DMS53 treated with DMSO at 0.1 percent for 48 hours (cell line): ENCODE data around the gene TMEM63B.
"Not testable (repeated sequence)": the region's sequence is repeated elsewhere in the genome, so short reads cannot be mapped to it uniquely, and the experiment has no call there.

Experiments
- DNase-seq: peaks from one replicate; lab custom pipeline; 2025; ENCODE audit not compliant: unreplicated experiment; lab: John Stamatoyannopoulos, UW

Gene TMEM63B

DNA sequence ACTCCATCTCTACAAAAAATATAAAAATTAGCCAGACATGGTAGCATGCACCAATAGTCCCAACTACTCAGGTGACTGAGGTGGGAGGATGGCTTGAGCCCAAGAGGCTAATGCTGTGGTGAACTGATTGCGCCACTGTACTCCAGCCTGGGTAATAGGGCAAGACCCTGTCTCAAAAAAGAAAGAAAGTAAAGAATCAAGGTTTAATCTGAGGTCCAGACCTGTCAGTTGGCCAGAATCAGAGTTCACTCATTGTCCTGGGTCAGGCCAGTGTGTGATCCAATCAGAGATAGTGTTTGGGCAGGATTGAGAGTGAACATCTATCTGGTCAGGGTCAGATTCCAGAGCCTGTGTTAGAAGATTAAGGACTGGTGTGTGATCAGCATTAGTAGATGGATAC, 15.5 kb downstream of the TMEM63B start:
- DNase-seq: no peak

DNA sequence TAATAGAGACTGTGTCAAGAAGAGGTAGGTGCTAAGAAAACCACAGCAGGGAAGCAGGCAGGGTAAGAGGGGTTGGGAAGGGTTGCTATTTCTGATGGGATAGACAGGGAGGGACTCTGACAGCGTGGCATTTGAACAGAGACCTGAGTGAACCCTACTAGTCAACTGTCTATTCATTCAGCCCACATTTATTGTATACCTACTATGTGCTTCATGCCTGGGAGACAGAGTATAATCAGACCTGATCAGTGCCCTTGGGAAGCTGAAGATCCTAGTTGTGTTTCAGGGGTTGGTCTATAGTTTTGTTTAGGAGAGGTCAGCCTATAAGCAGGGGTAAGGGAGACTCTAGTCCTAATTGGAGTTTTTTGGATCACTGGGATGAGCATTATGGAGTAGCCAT, 16.4 kb downstream of the TMEM63B start:
- no peak for DNase-seq

DNA sequence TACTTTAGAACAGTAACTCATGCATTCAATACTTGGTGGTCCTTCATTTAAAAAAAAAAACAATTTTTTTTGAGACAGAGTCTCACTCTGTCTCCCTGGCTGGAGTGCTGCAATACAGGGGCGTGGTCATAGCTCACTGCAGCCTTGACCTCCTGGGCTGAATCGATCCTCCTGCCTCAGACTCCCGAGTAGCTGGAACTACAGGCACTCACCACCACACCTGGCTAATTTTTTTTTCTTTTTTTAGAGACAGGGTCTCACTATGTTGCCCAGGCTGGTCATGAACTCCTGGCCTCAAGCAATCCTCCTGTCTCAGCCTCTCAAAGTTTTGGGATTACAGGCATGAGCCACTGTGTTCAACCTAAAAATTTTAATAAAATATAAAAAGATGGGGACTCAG, 17.2 kb downstream of the TMEM63B start:
- not testable (repeated sequence) for DNase-seq

DNA sequence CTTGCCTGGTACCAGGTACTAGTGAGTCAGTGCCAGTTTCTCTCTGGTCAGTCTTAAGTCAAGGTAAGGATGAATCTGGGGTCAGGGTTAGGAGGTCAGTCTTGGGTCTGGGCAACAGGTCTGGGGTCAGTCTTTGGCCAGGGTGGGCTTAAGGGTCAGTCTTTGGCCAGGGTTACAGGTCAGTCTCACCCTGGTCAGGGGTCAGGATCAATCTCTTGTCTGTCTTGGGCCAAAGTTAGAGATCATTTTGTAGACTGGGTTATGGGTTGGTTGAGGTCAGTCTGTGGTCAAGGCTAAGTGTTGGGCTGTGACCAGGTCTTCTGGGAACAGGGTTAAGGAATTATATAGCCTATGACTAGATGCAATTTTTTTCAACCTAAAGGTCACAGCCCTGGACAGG, 18.5 kb downstream of the TMEM63B start:
- DNase-seq: no peak

DNA sequence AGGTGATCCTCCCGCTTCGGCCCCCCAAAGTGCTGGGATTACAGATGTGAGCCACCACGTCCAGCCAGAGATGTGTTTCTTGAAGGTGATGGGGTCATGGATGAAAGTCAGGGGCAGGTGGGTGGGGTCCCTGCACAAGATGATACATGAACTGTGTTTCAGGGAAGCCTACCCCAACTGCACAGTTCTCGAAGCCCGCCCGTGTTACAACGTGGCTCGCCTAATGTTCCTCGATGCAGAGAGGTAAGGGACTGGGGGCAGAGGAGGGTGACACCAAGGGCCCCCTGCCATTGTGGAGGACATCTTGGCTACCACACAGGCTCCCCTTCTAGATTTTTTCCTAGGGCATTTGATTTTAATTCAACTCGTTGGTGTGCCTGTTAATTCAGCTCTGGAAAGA, 19.3 kb downstream of the TMEM63B start:
- no peak for DNase-seq

DNA sequence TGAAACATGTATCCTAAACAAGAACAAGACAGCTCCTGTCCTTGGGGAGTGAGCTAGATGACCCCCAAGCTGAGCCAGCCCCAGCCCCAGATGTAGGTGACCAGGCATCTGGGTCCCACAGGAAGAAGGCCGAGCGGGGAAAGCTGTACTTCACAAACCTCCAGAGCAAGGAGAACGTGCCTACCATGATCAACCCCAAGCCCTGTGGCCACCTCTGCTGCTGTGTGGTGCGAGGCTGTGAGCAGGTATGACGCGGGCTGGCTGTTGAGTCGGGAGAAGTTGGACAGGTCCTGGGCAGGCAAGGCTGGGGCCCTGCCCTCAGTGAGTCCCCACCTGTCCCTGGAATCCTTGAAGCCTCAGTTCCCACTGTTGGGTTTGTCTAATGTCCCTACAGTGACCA, 19.9 kb downstream of the TMEM63B start:
- no peak for DNase-seq

DNA sequence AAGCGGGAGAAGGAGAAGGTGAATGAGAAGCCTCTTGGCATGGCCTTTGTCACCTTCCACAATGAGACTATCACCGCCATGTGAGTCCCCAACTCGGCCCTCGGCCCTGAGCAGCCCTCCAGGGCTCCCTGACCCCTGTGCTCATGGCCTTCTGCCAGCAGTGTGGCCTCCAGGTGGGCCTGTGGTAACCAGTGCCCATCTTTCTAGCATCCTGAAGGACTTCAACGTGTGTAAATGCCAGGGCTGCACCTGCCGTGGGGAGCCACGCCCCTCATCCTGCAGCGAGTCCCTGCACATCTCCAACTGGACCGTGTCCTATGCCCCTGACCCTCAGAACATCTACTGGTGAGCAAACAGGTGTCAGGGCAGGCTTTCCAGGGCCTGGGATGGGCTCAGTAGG, 21.0 kb downstream of the TMEM63B start:
- no peak for DNase-seq

DNA sequence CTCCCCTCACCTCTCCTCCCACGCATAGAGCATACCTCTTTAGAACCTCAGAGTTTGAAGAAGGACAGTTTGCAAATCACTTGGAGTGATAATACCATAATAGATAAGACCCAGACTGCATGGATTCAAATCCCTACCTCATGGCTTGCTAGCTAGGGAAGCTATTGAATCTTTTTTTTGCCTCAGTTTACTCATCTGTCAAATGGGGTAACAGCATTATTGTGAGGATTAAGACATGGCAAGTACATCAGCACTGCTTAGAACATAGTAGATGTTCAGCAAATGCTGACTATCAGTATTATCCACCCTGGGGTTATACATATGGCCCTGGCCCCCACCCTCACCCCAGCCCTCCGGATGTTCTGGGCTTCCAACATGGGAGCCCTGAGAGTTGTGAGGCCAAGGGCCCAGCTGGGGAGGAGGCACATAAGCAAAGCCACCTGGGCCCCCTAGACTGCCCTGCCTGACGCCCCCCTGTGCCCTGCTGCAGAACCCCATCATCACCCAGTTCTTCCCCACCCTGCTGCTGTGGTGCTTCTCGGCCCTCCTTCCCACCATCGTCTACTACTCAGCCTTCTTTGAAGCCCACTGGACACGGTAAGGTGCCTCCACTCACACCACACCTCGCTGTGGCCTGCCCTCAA, 22.1 kb downstream of the TMEM63B start:
- no peak for DNase-seq

DNA sequence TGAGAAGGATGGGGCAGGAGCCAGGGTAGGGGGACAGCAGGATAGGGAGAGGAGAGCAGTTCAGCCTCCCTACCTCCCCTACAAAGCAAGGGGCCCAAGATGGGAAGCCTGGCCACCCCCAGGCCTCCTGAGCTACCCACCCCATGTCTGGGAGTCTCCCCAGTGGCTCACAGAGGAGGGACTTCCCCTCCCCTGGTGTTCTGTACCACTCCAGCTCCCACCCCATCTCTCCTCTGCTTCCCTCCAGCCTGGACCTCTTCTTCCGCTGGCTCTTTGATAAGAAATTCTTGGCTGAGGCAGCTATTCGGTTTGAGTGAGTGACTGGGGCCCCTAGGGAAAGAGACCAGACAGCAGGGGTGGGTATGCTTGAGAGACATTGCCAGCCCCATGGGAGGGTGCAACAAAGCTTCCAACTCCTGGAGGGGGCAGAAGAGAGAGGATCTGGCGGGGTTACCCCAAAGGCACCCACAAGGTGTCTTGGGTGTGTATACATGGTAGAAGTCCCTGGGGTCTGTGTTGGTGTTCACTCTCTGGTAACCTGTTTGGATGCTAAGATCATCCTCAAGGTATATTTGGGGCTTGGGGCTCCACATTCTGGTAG, 23.1 kb downstream of the TMEM63B start:
- DNase-seq: no peak

DNA sequence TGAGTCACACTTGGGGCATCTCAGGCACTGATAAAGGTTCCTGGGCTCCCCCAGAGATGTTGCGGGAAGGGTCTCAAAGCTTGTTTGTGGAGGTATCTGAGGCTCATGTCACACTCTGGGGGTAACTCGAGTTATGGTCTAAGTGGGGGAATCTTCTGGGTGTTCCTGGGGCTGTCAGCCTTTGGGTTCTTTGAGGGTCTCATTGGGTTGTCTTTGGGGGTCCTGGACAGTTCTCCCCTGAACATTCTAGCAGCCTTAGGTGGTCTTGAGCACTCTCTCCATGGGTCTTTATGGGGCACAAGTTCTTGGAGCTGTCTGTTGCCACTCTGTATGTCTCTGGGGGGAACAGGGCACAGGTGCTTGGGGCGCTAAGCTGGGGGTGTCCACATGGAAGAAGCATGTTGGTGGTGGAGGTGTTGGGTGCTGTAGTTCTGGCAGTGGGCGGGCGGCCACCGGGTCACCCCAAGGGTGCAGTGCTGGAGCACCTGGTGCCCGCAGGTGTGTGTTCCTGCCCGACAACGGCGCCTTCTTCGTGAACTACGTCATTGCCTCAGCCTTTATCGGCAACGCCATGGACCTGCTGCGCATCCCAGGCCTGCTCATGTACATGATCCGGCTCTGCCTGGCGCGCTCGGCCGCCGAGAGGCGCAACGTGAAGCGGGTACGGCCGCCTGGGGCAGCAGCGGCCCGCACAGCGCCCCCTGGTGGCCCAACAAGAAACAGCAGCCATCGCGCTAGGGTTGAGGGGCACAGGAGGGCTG, 24.2 kb downstream of the TMEM63B start:
- peak; percentile 84 for DNase-seq

DNA sequence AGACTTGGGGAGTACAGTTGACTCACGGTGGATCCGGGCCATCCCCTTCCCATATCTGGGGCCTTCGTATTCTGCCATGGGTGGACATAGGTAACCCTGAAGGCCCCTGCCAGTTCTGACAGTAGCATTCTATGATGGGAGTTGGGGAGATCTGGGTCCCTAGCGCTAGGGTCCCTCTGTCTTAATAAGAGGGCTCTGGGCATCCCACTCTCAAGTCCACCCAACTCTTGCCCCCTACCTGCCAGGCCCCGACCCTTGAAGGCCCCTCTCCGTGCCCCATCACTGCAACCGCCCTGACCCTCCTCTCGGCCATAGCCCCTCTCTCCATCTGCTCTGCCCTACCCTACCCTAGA, 24.7 kb downstream of the TMEM63B start:
- no peak for DNase-seq

DNA sequence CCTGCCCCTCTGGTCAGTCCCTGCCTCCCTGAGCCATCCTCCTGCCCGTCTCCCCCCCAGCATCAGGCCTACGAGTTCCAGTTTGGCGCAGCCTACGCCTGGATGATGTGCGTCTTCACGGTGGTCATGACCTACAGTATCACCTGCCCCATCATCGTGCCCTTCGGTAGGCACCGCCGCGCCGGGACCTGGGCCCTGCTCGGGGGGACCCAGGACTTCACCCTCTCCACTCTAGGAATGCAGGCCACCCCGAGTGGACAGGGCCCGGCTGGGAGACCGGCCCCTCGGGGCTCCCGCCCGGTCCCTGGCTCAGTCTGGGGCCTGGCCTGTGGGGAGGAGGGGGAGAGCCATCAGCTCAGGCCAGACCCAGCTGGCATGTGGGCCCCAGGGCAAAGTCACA, 25.2 kb downstream of the TMEM63B start:
- DNase-seq: no peak

DNA sequence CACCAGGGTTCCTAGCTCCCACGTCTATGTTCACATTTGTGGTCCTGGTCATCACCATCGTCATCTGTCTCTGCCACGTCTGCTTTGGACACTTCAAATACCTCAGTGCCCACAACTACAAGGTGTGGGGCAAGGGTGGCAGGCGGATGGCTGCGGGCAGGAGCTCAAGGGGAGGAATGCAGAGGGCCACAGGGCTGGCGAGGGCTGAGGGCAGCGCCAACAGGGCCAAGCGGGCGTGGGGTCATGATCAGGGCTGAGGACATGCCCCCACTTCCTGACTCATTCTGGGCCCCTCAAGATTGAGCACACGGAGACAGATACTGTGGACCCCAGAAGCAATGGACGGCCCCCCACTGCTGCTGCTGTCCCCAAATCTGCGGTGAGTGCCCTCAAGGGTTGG, 26.7 kb downstream of the TMEM63B start:
- DNase-seq: no peak

DNA sequence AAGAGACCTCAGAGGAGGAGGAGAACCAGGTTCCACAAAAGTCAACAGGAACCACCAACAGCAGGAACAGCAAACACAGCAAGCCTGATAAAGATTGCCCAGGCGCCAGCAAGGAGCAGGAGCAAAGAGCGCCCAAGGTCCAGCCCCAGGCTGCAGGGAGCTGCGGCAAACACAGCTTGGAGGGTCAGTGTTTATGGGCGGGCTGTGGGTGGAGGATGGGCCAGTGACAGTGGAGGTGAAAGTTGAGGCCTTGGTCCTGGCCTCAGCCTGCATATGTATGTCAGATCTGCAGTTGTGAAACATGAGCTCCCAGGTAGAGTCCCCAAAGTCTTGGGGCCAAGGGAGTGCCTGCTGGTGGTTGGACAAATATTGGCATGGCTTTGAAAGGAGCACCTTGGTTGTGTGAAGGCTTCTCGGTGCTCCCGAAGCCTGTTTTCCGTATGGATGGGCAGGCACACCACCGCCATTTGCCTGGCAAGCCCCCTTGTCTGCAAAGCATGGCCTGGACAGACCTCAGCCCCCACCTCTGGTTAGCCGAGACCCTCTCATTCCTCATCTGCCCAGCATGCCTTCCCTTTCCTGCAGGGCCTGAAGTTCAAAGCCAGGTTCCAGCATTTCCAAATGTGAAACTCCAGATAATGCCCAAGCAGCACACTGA, 29.3 kb downstream of the TMEM63B start:
- DNase-seq: no peak

DNA sequence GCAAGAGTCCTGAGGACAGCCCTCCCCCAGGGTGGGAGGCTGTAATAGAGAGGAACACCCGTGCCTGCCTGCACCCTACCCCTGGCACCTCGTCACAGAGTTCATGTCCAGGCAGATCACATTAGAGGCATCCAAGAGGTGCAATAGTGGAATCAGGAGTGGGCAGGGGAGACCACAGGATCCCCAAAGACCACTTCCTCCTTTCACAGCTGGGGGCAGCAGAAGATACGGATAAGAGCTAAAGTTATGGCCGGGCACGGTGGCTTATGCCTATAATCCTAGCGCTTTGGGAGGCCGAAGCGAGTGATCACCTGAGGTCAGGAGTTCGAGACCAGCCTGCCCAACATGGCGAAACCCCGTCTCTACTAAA, 29.8 kb downstream of the TMEM63B start:
- no peak for DNase-seq

DNA sequence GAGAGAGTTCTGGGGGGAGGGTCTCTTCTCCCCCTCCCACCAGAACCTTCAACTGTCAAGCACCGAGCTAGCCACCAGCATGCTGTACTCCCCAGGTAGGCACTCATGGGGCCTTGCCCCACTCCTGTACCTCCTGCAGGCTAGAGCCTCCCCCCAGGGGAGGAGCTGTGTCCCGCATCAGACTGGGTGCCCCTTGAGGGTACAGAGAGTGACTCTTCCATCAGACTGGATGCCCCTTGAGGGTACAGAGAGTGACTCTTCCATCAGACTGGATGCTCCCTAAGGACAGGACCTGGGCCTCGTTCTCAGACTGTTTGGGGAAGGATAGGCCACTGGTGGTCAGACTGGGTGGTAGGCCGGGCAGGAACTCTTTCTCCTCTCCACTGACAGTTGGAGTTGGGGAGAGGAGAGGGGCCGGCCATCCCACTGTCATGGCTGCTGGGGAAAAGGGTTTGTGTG, 31.4 kb downstream of the TMEM63B start, which contains the start of gene CAPN11:
TSS of gene CAPN11 (plus strand) at position 51 of the 459 bp plus-strand sequence. CDS start at position 80, 29 bp downstream.
- DNase-seq: no peak

DNA sequence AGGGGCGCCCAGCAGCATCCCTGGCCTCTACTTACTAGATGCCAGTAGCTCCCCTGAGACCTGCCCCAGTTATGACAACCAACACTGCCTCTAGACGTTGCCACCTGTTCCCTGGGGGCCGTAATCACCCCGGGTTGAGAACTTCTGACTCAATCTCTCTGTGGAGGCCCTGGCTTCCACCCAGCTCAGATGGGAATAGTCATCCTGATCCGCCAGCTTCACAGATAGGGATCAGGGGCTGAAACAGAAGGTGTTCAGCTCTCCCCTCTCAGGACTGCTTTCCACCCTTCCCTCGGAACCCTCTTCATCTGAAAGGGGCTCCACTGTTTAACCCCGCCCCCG, 34.6 kb downstream of the TMEM63B start:
- DNase-seq: no peak

DNA sequence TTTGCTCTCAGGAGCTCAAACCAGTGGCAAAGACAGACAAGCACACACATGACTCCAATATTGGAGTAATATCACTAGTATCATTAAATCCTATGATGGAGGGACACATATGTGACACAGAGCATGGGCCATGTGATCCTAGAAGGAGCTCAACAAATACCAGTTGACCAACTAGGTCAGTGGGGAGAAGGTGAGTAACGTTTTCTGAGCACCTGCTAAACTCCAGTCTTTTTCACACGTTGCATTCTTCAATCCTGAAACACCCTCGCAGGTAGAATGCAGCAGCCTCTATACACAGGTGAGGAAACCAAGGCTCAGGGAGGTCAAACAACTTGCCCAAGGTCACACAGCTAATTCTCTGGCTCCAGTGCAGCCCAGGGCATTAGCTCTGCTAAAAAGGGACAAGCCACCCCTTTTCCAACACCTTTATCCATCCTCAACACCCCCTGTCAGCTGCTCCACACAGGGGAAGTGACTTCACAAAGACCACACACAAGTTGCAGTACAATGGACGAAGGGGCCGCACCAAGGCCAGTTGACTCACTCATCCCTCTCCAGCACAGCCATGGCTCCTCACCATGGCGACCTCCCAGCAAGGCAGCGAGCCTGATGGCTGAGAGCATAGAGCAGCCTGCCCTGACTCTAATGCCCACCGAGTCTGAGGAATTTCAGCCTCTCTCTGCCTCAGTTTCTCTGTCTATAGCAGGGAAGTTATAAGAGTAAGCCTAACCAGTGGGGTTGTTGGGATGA, 35.7 kb downstream of the TMEM63B start:
- DNase-seq: no peak

DNA sequence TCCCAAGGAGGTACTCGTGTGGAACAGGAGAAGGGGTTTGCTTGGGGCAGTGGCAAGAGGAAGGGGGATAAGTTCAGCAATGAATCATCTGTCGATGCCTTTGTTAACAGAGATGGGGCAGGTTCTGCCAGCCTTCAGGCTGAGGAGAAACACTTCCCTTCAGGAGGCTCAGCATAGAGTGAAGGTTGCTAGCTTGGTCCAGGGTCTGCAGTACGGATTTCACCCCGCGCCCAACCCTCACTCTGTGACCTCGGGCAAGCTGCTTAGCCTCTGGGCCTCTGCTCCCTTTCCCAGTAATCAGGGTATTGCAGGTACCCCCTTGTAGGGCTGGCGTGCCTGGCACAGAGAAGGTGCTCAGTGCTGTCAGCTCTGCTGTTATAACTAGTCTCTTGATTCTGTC, 38.8 kb downstream of the TMEM63B start:
- no peak for DNase-seq

DNA sequence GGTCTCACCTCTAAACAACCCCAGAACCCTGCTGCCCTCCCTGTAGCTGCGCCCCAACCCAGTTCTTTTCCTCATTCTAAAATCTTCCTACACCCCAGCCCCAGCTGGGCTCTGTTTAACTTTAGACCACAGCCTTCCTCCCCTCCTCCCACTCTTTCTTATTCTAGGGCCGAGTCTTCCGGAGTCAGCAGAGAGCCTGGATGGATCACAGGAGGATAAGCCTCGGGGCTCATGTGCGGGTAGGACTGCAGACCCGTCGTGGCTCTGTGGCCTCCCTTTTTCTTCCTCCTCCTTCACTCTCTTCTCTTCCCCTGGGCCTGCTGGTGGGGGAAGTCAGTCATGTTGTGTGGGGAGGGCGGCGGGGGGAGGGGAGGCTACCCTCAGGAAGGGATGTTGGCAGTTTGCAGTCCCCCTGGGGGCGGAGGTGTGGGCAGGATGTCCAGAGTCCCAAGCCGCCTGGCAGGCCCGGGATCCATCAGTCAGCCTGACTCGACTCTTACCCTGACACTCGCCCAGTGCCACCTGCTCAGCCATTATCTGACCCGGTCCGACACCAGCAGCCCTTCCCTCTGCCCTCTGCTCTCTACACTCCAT, 39.3 kb downstream of the TMEM63B start:
- DNase-seq: no peak

DNA sequence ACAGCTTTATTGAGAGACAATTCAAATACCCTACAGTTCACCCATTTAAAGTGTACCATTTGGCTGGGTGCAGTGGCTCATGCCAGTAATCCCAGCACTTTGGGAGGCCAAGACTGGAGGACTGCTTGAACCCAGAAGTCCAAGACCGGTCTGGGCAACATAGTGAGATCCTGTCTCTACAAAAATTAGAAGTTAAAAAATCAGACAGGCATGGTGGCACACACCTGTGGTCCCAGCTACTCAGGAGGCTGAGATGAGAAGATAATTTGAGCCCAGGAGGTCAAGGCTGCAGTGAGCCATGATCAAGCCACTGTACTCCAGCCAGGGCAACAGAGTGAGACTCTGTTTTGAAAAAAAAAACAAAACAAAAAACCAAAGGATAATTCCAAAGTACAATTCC, 40.2 kb downstream of the TMEM63B start:
- DNase-seq: no peak
